ENCODE data around the gene CITED1.
A peak's percentile ranks its signal among the peaks of the same experiment; 100 is the strongest.

CITED1 gene

DNA sequence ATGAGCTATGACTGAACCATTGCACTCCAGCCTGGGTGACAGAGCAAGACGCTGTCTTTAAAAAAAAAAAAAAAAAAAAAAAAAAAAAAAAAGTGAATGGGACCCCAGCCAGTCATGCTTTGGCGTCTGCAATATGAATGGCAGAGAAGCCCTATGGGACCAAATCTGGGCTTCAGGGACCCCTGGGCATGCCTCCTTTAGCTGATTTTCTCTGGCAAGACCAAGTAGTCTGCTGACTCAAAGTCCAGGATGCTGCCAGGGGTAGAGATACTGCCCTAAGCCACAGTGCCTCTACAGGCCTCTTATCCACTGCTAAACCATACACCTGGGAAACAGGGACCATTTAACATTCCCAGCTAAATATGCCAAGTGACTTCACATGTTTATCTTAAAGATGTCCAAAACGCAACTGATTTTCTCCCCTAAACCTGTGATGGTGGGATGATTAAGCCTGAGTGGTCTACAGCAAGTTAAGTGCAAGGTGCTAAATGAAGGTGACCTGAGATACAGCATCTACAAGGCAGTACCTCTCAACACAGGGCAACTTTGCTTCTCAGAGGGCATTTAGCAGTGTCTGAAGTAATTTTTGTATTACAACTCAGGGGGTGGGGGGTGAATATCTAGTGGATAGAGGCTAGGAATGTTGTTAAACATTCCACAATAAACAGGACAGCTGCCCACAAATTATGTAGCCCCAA lies 34.5 kb downstream of the CITED1 start:
- peak overlapping the region; percentile 13; the same call in 1 of the 2 replicates for H3K4me3 ChIP-seq (replicated peaks; ENCODE audit: low read depth, low read length)
- TF ChIP-seq, protein P1, sequence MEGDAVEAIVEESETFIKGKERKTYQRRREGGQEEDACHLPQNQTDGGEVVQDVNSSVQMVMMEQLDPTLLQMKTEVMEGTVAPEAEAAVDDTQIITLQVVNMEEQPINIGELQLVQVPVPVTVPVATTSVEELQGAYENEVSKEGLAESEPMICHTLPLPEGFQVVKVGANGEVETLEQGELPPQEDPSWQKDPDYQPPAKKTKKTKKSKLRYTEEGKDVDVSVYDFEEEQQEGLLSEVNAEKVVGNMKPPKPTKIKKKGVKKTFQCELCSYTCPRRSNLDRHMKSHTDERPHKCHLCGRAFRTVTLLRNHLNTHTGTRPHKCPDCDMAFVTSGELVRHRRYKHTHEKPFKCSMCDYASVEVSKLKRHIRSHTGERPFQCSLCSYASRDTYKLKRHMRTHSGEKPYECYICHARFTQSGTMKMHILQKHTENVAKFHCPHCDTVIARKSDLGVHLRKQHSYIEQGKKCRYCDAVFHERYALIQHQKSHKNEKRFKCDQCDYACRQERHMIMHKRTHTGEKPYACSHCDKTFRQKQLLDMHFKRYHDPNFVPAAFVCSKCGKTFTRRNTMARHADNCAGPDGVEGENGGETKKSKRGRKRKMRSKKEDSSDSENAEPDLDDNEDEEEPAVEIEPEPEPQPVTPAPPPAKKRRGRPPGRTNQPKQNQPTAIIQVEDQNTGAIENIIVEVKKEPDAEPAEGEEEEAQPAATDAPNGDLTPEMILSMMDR (IDR thresholded peaks at IDR 0.05; ENCODE audit: low read depth, low read length, missing control alignments) = no peak
- no peak for DNase-seq (ENCODE audit: extremely low read depth, low read depth)

DNA sequence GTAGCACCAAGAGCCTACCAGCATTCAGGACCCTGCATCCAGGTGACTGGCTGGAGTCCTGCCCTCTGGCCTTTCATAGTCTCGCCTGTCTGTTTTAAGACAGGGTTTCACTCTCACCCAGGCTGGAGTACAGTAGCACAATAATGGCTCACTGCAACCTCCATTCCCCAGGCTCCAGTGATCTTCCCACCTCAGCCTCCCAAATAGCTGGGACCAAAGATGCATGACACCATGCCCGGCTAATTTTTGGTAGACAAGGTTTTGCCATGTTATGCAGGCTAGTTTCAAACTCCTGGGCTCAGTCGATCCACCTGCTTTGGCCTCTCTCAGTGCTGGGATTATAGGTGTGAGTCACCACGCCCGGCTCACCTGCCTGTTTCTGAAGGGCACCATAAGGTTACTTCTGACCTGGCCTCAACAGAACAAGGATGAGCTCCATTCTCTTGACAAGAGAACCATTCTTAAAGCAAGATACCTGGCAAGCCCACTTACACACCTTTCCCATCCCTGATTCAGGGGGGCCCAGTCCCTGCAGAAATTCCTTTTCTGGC lies 35.3 kb downstream of the CITED1 start:
- TF ChIP-seq, protein P1 (IDR thresholded peaks at IDR 0.05; ENCODE audit: low read depth, low read length, missing control alignments) = no peak
- no peak overlapping the region for H3K4me3 ChIP-seq (replicated peaks; ENCODE audit: low read depth, low read length)
- DNase-seq (ENCODE audit: extremely low read depth, low read depth) = no peak

DNA sequence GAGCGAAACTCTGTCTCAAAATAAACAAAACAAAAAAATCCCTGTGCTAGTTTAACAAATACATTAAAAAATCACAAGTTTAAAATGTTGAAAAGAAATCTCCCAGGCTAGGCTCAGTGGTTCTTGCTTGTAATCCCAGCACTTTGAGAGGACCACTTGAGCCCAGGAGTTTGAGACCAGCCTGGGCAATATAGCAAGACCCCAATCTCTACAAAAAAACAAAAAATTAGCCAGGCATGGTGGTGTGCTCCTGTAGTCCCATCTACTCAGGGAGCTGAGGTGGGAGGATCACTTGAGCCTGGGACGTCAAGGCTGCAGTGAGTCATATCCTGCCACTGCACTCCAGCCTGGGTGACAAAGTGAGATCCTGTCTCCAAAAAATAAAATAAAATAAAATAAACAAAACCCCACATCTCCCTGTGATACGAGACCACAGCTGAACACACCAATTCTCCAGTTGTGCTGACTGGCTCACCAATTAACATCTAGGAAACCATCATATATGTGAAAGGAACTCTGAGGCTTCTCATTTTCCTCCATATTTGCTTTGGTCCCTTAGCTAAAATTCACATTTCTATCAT lies 36.0 kb downstream of the CITED1 start:
- peak; percentile 33 for DNase-seq (ENCODE audit: extremely low read depth, low read depth)
- H3K4me3 ChIP-seq (replicated peaks; ENCODE audit: low read depth, low read length) = no peak overlapping the region
- TF ChIP-seq, protein P1 (IDR thresholded peaks at IDR 0.05; ENCODE audit: low read depth, low read length, missing control alignments) = no peak

GRCh38 chrX:72268597-72269365 lies 36.9 kb downstream of the CITED1 start:
- no peak for DNase-seq (ENCODE audit: extremely low read depth, low read depth)
- TF ChIP-seq, protein P1 (IDR thresholded peaks at IDR 0.05; ENCODE audit: low read depth, low read length, missing control alignments) = no peak
- no peak overlapping the region for H3K4me3 ChIP-seq (replicated peaks; ENCODE audit: low read depth, low read length)

GRCh38 chrX:72265263-72265662 lies 40.5 kb downstream of the CITED1 start:
- no peak for DNase-seq (ENCODE audit: extremely low read depth, low read depth)
- no peak overlapping the region for H3K4me3 ChIP-seq (replicated peaks; ENCODE audit: low read depth, low read length)
- TF ChIP-seq, protein P1 (IDR thresholded peaks at IDR 0.05; ENCODE audit: low read depth, low read length, missing control alignments) = no peak

DNA sequence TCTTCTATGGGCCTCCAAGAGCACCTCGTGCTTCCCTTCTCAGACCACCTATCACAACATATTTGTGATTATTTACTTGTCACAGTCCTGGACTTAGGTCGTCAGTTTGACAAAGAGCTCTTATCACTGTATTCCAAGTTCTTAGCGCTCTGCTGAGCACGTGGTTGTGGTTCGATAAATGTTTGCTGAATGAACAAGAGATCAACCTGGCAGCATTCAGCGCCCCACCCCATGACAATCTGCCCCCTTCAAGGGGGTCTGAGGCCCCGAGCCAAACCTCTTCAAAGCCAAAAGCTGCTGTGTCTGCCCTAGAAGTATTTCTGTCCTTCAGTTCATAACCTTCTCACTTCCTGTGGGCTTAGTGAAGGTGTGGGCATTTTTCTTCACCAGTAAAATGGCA lies 43.6 kb downstream of the CITED1 start:
- TF ChIP-seq, protein P1 (IDR thresholded peaks at IDR 0.05; ENCODE audit: low read depth, low read length, missing control alignments) = no peak
- no peak overlapping the region for H3K4me3 ChIP-seq (replicated peaks; ENCODE audit: low read depth, low read length)
- no peak for DNase-seq (ENCODE audit: extremely low read depth, low read depth)
